SK-N-SH (cell line): ENCODE data around the gene ECHDC1. TPM values are rescaled to one million over a fixed set of nuclear protein-coding genes. Genes with fewer than 3 reads are reported as not detected.

Experiments
- CTCF ChIA-PET: fragments of 300-600, 350-600 bp; formaldehyde crosslinking; extraction: SDS; loops from one replicate; lab custom pipeline; 2021; lab: Yijun Ruan, JAX
- POLR2A ChIA-PET: fragments of 350-600 bp; sonication (Branson Sonifier 250); formaldehyde crosslinking; extraction: SDS; loops from one replicate; lab custom pipeline; 2020; ENCODE audit warnings: antibody characterized with exemption, inconsistent platforms; lab: Yijun Ruan, JAX
- DNase-seq: peaks from one replicate; pipeline ENCODE4 v3.0.0; 2012
- H2AFZ ChIP-seq: fragments of 200-600 bp; sonication (generic); 2 replicates; pipeline ENCODE4 v1.8.1; 2016; ENCODE audit warnings: antibody characterized with exemption, mild to moderate bottlenecking, low read depth
- H3F3A ChIP-seq: fragments of 200-600 bp; sonication (generic); replicated peaks from 2 replicates; pipeline ENCODE3; 2016; ENCODE audit warnings: antibody characterized with exemption, mild to moderate bottlenecking; ENCODE audit not compliant: insufficient read depth
- H3K27ac ChIP-seq, 2 experiments: fragments of 200-500 bp in 1 of 2; fragments of 200-600 bp in 1 of 2; sonication (Bioruptor generic) in 1 of 2; sonication (generic), shearing (Covaris generic) in 1 of 2; 2 replicates each; pipeline versions ENCODE4 v1.5.1 to v1.6.1; 2014 to 2016; ENCODE audit warnings: low read depth in 2 of 2, inconsistent platforms in 1 of 2, low read length in 1 of 2, mild to moderate bottlenecking in 1 of 2, mixed read lengths in 1 of 2
- H3K27me3 ChIP-seq: fragments of 200-600 bp; sonication (generic), shearing (Covaris generic); 2 replicates; pipeline ENCODE4 v1.6.1; 2016; ENCODE audit warnings: mixed run types; ENCODE audit not compliant: insufficient read depth
- H3K36me3 ChIP-seq, 2 experiments: fragments of 200-500 bp in 1 of 2; fragments of 200-600 bp in 1 of 2; sonication (Bioruptor generic) in 1 of 2; sonication (generic) in 1 of 2; replicated peaks in 1 of 2; 2 replicates each; pipeline versions ENCODE3 to v1.5.1; 2014 to 2016; ENCODE audit warnings: low read length in 1 of 2, mild to moderate bottlenecking in 1 of 2; ENCODE audit not compliant: insufficient read depth in 2 of 2, control insufficient read depth in 1 of 2
- H3K4me1 ChIP-seq, 2 experiments: fragments of 200-500 bp in 1 of 2; fragments of 200-600 bp in 1 of 2; sonication (Bioruptor generic) in 1 of 2; sonication (generic), shearing (Covaris generic) in 1 of 2; 2 replicates each; pipeline versions ENCODE4 v1.5.1 to v1.6.1; 2014 to 2016; ENCODE audit warnings: low read depth in 1 of 2, low read length in 1 of 2, mixed run types in 1 of 2; ENCODE audit not compliant: insufficient read depth in 2 of 2, control insufficient read depth in 1 of 2
- H3K4me2 ChIP-seq: fragments of 200-600 bp; sonication (generic), shearing (Covaris generic); 2 replicates; pipeline ENCODE4 v1.6.1; 2017; ENCODE audit warnings: mixed run types
- H3K4me3 ChIP-seq, 2 experiments: fragments of 200-500 bp in 1 of 2; fragments of 200-600 bp in 1 of 2; sonication (Bioruptor generic) in 1 of 2; sonication (generic), shearing (Covaris generic) in 1 of 2; 2 replicates each; pipeline versions ENCODE4 v1.5.1 to v1.8.1; 2014 to 2016; ENCODE audit warnings: low read depth in 2 of 2, inconsistent platforms in 1 of 2, low read length in 1 of 2, mild to moderate bottlenecking in 1 of 2, mixed read lengths in 1 of 2, moderate library complexity in 1 of 2
- H3K79me2 ChIP-seq: fragments of 200-600 bp; sonication (generic); 2 replicates; pipeline ENCODE4 v1.8.1; 2017; ENCODE audit warnings: mild to moderate bottlenecking; ENCODE audit not compliant: insufficient read depth
- H3K9ac ChIP-seq: fragments of 200-600 bp; sonication (generic); 2 replicates; pipeline ENCODE4 v1.6.1; 2017; ENCODE audit warnings: mixed run types
- H3K9me2 ChIP-seq: fragments of 200-600 bp; sonication (generic); 2 replicates; pipeline ENCODE4 v1.6.1; 2017; ENCODE audit warnings: mixed run types
- H3K9me3 ChIP-seq: fragments of 200-600 bp; sonication (generic); 2 replicates; pipeline ENCODE4 v1.6.1; 2017; ENCODE audit warnings: mixed run types, mild to moderate bottlenecking, moderate library complexity
- H4K20me1 ChIP-seq: fragments of 200-600 bp; sonication (generic); 2 replicates; pipeline ENCODE4 v1.6.1; 2017; ENCODE audit warnings: mild to moderate bottlenecking, mixed run types; ENCODE audit not compliant: insufficient read depth
- CHD2 ChIP-seq: fragments of 150-350 bp; IDR thresholded peaks from 2 replicates; pipeline ENCODE4 v1.6.1; 2018; ENCODE audit warnings: low read length; ENCODE audit not compliant: partially characterized antibody
- EP300 ChIP-seq, 2 experiments: IDR thresholded peaks; 2 replicates each; pipeline versions ENCODE4 v1.4.0 to v1.6.1; 2012; ENCODE audit warnings: borderline replicate concordance in 1 of 2, low read depth in 1 of 2, low read length in 1 of 2
- FOXJ3 ChIP-seq: sonication (generic); formaldehyde crosslinking; IDR thresholded peaks from 2 replicates; pipeline ENCODE4 v1.5.1; 2020; ENCODE audit warnings: mild to moderate bottlenecking, missing genetic modification reagents
- GABPA ChIP-seq: IDR thresholded peaks from 2 replicates; pipeline ENCODE4 v1.4.0; 2012; ENCODE audit warnings: low read depth, mild to moderate bottlenecking
- GATA2 ChIP-seq: sonication (generic); formaldehyde crosslinking; IDR thresholded peaks from 2 replicates; pipeline ENCODE4 v1.5.0; 2020; ENCODE audit warnings: mild to moderate bottlenecking, missing genetic modification reagents
- MAX ChIP-seq: IDR thresholded peaks from 2 replicates; pipeline ENCODE4 v1.4.0; 2012; ENCODE audit warnings: low read depth
- NFIC ChIP-seq: IDR thresholded peaks from 2 replicates; pipeline ENCODE4 v1.4.0; 2012; ENCODE audit warnings: borderline replicate concordance
- NRF1 ChIP-seq: IDR thresholded peaks from 2 replicates; pipeline ENCODE4 v1.6.1; 2012; ENCODE audit warnings: low read depth, mild to moderate bottlenecking, low read length
- POLR2AphosphoS5 ChIP-seq: IDR thresholded peaks from 2 replicates; pipeline ENCODE4 v1.6.1; 2012; ENCODE audit warnings: low read depth, low read length
- RXRA ChIP-seq: IDR thresholded peaks from 2 replicates; pipeline ENCODE4 v1.4.0; 2012; ENCODE audit warnings: low read depth, mild to moderate bottlenecking, borderline replicate concordance
- SIN3A ChIP-seq: IDR thresholded peaks from 2 replicates; pipeline ENCODE4 v1.6.1; 2012; ENCODE audit warnings: low read depth, mild to moderate bottlenecking, low read length, moderate library complexity, borderline replicate concordance
- TCF12 ChIP-seq: IDR thresholded peaks from 2 replicates; pipeline ENCODE4 v1.4.0; 2012
- WGBS: methylation state at CpG from one replicate; pipeline ENCODE4 v1.1.6; 2017; ENCODE audit warnings: low lambda C conversion rate; 5-methylcytosine and 5-hydroxymethylcytosine counted together
- polyA plus RNA-seq, 3 experiments: library from polyadenylated mRNA; depleted of rRNA; stranded (reverse); fragments of >200 nt; gene quantifications; 2 replicates each; pipeline ENCODE4 v1.2.3, GENCODE V29; 2012
- TF ChIP-seq, protein P1 (sequence below): IDR thresholded peaks from 2 replicates; pipeline ENCODE4; 2012
- TF ChIP-seq, protein P2 (sequence below): fragments of 200-600 bp; sonication (generic); IDR thresholded peaks from 2 replicates; pipeline ENCODE4 v1.6.1; 2017; ENCODE audit warnings: antibody characterized with exemption, mild to moderate bottlenecking, moderate library complexity

The ECHDC1 gene
- polyA plus RNA-seq, 1 of the 3 experiments (the other 2 are of a cell fraction) = 23.3 TPM

DNA sequence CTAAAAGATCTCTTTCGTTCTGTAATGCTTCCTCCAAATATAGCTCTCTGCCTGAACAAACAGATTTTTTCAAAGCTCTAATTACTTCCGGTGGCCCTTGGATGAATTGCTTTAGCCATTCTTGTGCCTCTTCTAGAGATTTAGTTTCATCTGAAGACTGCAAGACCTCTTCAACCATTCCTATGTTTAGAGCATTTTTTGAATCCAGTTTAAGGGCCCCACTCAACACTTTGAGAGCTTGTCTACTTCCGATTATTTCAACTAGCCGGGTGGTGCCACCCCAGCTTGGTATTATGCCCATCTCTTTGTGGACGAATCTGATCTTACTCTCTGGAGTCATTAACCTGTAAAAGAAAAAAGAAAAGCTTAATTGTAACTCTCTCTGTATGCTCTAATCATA, 53.5 kb downstream of the ECHDC1 start:
- Histone ChIP-seq H3K36me3 (peaks cover 75 to 84% of the 10 kb centered on the region in 2 experiments), H3K4me3 (no peak overlapping the region), H3K79me2 (peaks cover 17% of the 10 kb centered on the region), H3K27me3 (no peaks in the 10 kb centered on the region), H3K27ac (no peak overlapping the region; a peak in 1 of 4 replicates), H3K9ac (no peak overlapping the region), H3K9me2 (peaks cover 3% of the 10 kb centered on the region; the same call in 1 of the 2 replicates), H4K20me1 (peaks cover 11% of the 10 kb centered on the region; the same call in 1 of the 2 replicates), H3K4me2 (no peak overlapping the region)
- ChIA-PET POLR2A (no interaction called here), CTCF (interaction anchor here (1.5 to 4.2 kb wide), 2 partner anchors 12 to 44 kb away, joined by 3 to 23 read pairs; no protein-coding TSS in a partner anchor)
- DNase-seq = no peak
- 95% methylated on average over 5 of the region's 5 CpGs for WGBS
- TF ChIP-seq FOXJ3 (CRISPR knock-in tag) (no peak), SIN3A (no peak), RXRA (no peak), NFIC (no peak), NRF1 (no peak), POLR2AphosphoS5 (no peak), TCF12 (no peak)
- TF ChIP-seq, protein P1, sequence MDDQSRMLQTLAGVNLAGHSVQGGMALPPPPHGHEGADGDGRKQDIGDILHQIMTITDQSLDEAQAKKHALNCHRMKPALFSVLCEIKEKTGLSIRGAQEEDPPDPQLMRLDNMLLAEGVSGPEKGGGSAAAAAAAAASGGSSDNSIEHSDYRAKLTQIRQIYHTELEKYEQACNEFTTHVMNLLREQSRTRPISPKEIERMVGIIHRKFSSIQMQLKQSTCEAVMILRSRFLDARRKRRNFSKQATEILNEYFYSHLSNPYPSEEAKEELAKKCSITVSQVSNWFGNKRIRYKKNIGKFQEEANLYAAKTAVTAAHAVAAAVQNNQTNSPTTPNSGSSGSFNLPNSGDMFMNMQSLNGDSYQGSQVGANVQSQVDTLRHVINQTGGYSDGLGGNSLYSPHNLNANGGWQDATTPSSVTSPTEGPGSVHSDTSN = no peak
- TF ChIP-seq, protein P2, sequence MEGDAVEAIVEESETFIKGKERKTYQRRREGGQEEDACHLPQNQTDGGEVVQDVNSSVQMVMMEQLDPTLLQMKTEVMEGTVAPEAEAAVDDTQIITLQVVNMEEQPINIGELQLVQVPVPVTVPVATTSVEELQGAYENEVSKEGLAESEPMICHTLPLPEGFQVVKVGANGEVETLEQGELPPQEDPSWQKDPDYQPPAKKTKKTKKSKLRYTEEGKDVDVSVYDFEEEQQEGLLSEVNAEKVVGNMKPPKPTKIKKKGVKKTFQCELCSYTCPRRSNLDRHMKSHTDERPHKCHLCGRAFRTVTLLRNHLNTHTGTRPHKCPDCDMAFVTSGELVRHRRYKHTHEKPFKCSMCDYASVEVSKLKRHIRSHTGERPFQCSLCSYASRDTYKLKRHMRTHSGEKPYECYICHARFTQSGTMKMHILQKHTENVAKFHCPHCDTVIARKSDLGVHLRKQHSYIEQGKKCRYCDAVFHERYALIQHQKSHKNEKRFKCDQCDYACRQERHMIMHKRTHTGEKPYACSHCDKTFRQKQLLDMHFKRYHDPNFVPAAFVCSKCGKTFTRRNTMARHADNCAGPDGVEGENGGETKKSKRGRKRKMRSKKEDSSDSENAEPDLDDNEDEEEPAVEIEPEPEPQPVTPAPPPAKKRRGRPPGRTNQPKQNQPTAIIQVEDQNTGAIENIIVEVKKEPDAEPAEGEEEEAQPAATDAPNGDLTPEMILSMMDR = no peak
- TF ChIP-seq, all 33 proteins: peak for 0
- Histone ChIP-seq H3K9me3 (no peaks in the 10 kb centered on the region), H3K4me1 (no peaks in the 10 kb centered on the region), H3F3A (peaks cover 7% of the 10 kb centered on the region), H2AFZ (no peak overlapping the region)

- no peaks in the 10 kb centered on the region for H3K27me3 ChIP-seq
- H4K20me1 ChIP-seq = peaks cover 11% of the 10 kb centered on the region; the same call in 1 of the 2 replicates
- H2AFZ ChIP-seq = no peak overlapping the region
- H3K9me3 ChIP-seq = no peaks in the 10 kb centered on the region
- H3K27ac ChIP-seq = peak overlapping the region in 1 of 2 experiments; percentile 18; a peak in 1 of 4 replicates
- H3K36me3 ChIP-seq = peaks cover 81 to 88% of the 10 kb centered on the region in 2 experiments
- TF ChIP-seq MAX (no peak), EP300 (IDR thresholded peaks at IDR 0.05; ENCODE audit: borderline replicate concordance in 1 of 2, low read depth in 1 of 2, low read length in 1 of 2) (no peak), GATA2 (CRISPR knock-in tag) (no peak), CHD2 (no peak), GABPA (no peak)
- no peak for DNase-seq
- peaks cover 3% of the 10 kb centered on the region; the same call in 1 of the 2 replicates for H3K9me2 ChIP-seq
- peaks cover 17% of the 10 kb centered on the region for H3K79me2 ChIP-seq
- ChIA-PET POLR2A (interaction anchor here (1.8 kb wide), 1 partner anchor 21 kb away, joined by 3 read pairs; no protein-coding TSS in a partner anchor), CTCF (no interaction called here)
- no peak overlapping the region for H3K9ac ChIP-seq
- no peak overlapping the region for H3K4me3 ChIP-seq
- no peak overlapping the region for H3K4me2 ChIP-seq
- H3F3A ChIP-seq = peaks cover 7% of the 10 kb centered on the region
- H3K4me1 ChIP-seq = no peaks in the 10 kb centered on the region
Observed at GRCh38 chr6:127288705-127289104, 54.7 kb downstream of the ECHDC1 start.
